Effector CD4-positive, alpha-beta T cell (primary cell): ENCODE results near the gene EXOC5.

Experiments
- DNase-seq: peaks from one replicate; pipeline ENCODE4 v3.0.0-alpha.2; 2020
- total RNA-seq: gene quantifications from one replicate; lab custom pipeline; 2026; lab: John Stamatoyannopoulos, UW

Gene EXOC5, protein sequence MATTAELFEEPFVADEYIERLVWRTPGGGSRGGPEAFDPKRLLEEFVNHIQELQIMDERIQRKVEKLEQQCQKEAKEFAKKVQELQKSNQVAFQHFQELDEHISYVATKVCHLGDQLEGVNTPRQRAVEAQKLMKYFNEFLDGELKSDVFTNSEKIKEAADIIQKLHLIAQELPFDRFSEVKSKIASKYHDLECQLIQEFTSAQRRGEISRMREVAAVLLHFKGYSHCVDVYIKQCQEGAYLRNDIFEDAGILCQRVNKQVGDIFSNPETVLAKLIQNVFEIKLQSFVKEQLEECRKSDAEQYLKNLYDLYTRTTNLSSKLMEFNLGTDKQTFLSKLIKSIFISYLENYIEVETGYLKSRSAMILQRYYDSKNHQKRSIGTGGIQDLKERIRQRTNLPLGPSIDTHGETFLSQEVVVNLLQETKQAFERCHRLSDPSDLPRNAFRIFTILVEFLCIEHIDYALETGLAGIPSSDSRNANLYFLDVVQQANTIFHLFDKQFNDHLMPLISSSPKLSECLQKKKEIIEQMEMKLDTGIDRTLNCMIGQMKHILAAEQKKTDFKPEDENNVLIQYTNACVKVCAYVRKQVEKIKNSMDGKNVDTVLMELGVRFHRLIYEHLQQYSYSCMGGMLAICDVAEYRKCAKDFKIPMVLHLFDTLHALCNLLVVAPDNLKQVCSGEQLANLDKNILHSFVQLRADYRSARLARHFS
- total RNA-seq: 64.9 reads per million, percentile 74 among the genes with 10 or more reads in this experiment

DNA sequence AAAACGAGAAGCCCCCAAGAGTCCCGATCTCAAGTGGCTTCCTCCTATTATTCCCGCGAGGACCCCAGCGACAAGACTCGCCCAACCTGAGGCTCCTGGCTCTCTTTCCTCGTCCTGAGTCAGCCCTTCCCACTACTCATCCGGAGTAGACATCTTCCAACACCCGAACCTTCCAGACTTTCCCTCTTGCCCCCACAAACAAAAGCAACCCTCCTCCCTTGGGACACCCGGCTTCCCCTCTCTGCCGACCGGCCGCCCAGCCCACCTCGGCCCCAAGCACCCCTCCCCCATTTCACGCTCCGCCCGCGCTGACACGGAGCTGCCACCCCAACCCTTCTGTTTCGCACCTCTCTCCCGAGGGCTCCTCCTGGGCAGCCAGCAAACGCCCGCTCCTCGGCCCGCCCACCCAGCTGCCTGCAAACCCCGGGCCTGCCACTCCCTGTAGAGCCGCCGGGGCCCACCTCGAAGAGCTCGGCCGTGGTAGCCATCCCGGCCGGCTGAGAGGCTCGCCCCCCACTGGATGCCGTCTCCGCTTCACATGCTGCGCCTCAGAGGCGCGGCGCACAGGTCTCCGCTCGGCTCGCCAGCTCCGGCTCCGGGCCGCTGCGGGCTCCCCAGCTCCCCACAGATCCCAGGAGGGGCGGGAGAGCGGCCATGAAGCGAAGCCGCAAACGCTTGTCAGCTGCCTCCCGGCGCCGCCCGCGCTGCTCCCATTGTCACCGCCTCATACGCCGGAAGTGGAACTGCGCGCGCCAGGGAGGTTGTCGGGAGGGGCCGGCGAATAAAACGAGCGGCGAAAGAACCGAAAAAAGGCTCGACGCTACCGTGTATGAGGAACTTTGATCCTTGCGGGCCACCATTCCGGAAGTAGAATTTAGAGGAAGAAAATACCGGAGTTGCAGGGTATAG, at the start of gene EXOC5, which contains the start of gene AP5M1:
TSS of gene EXOC5 (minus strand) at position 745 of the 909 bp plus-strand sequence. CDS start at position 488, 257 bp downstream.
TSS of gene AP5M1 (plus strand) at position 811 of the 909 bp plus-strand sequence. CDS start 344 bp downstream, outside the sequence.
- peak; percentile 92 for DNase-seq

DNA sequence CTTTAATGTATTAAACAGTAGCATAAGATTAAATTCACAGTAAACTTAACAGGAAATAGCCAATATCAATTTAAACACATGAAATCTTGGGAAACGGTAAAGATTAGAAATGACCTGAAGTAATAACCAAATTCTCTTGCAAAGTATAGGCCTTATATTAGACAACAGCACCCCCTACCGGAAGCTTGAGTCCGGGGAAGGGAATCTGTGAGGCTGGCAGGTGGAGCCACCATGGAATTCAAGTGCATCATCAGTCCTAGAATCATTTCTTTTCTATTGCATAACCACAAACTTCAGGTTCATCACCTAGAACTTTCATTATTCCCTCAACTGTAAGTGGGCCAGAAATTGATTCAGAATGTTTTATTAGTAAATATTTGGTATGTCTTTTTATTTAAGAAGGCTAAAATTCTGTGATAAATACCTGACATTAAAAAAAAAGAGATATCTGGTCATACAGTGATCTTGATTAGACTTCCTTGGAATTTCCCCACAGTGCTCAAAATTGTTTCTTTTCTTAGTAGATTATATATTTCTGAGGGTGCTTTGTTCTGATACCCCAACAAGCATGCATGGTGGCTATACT, 48.6 kb upstream of the EXOC5 start:
- DNase-seq: peak; percentile 72

DNA sequence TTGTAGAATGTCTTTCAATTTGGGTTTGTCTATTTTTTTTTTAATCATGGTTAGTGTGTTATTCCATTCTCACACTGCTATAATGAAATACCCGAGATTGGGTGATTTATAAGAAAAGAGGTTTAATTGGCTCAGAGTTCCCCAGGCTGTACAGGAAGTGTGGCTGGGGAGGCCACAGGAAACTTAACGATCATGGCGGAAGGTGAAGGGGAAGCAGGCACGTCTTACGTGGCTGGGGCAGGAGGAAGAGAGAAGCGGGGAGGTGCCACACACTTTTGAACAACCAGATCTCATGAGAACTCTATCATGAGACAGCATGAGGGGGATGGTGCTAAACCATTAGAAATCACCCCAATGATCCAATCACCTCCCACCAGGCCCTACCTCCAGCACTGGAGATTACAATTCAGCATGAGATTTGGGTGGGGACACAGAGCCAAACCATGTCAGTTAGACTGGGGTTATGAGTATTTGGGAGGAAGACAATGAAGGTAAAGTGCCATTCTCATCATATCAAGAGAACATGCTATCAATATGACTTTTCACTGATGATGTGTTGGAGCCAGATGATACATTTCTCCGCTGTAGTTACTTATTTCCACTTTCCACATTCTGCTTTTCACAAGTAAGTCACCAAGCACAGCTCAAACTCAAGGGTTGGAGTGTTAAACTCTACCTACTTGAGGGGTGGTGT, 45.8 kb upstream of the EXOC5 start:
- no peak for DNase-seq

DNA sequence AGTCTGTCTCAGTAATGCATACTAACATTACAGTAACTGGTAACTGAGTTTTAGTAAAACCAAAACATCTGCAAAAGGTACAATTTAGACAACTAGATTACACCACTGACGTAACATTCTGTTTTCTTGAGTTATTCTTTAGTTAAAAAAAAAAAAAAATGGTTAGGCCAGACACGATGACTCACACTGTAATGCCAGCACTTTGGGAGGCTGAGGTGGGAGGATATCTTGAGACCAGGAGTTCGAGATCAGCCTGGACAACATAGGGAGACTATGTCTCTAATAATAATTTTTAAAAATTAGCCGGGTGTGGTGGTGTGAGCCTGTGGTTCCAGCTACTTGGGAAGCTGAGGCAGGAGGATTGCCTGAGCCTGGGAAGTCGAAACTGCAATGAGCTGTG, 34.2 kb upstream of the EXOC5 start:
- no peak for DNase-seq

DNA sequence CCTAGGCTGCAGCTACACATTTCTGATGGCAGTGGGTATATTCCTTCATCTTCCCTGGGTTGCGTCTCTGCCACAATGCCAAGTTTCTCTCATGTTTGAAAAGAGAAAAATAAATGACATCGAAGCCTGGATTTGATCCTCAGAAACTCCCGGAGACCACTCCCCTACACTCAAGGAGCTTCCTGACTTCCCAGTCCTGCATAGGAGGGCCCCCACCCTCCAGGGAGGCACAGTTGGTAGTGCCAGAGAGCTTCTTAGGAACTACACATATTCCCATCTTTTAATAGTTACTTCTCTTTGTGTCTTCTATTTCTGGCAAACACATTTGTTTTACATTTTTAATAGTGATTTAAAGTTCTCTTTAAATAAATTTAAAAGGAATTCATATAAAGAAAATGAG, 30.8 kb upstream of the EXOC5 start:
- DNase-seq: no peak

DNA sequence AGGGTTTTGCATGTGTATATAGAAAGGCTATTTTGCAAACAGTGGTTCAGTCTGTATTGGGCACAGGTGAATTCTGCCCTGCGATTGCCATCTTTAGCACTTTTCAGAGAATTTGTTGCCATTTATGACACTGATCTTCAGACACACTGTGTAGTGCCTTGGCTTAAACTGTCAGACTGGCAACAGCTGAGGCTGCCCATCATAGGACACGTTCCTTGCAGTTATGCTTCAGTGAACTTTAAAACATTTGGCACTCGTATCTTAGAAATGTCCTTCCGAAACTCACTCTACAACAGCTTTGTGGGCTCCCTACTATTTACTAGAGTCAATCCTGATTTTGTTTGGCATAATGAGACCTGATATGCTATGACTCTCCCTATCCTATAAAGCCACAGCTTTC, 29.1 kb upstream of the EXOC5 start:
- no peak for DNase-seq

DNA sequence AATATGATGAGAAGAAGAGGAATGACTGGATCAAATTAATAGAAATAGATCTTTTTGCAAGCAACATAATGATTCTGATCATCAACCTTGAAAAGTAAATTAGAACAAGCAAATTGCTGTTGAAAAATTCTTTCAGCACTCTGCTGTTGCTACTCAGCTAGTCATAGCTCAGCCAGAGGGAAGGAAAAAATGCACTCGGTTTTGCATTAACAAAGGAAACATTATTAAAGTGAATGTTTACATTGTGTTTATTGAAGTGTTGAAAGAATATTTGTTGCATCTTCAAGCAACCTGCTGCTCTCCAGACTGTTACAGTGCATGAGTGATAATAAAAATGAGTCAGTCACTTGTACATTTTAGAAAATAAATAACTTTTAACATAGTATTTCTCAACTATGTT, 26.5 kb upstream of the EXOC5 start:
- no peak for DNase-seq

DNA sequence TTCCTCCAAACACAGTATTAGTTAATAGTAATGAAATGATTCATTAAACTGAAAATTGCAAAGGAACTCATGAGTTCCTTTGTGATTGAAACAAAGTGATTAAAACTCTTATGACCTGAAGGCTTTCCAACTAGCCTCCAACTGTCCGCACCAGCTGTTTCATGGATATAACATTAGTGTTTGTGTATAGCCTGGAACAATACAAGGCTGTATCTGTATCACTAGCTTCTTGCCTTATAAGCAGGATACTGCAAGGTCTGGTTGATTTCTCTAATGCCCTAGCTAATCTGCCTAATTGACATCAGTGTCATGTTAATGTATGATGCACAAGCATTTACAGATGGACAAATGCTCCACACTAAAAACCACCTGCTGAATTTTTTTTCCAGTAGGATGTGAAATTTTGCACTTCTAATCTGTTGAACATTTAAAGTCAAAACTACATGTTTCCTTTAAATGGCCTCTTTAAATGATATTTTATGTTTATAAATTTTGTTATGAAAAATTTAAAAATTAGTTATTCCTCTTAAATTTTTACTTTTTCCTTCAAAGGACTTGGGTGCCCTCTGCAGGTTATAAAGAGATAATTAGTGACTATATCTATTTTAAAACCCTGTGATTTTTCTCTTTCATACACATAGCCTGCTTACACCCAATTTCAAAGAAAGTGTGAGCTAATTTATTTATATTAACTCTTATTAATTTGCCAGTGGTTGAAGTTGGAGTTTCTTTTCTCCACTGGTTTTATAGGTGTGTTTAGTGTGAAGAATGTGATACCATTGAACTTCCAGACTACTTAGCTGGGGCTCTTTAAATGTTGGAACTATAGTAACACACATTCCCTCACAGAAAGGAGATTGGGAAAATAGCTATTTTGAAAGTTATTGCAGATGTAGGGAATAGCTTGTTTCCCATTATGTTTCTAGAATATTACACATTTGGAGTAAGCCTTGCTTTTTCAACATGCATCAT, 25.4 kb upstream of the EXOC5 start:
- DNase-seq: no peak

DNA sequence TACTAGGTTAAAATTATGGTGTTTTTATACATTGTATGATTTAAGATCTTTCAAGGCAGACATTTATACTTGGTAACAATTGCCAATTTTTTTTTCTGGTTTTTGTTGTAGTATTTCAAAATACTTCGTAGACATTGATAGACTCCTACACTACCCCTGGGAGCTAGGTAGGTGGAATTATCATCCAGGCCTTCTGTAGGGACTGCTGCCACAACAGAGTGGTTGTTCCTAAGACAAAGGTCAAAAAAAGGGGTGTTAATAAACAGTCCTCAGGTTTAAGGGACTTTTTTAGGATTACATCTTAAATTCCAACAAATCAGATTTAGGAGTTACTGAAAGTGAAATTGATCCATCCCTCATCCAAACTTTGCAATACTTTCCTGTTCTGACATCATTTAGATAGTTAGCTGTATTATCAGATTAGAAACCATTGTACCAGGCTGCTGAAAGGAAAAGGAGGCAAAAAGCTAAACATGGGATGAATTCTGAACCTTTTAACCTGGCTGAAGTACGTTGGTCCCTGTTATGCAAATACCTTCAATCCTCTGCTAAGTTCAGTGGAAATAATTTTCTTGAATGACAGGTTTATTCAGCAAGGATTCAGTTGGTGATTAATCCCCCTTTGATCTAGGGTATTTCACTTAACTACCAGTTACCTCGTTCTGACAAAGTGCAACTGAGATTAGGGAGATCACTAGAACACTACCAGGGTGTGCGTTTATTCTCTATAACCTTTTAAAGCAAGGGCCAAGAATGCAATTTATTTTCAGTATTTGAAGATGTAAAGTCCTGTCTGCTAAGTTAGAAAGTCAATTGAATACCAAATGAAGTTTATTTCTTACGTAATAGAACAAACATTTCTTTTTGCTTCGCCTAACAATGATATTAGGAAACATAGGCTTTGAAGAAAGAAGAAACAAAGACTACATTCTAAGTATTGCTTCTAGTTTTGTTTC, 23.3 kb upstream of the EXOC5 start:
- no peak for DNase-seq

DNA sequence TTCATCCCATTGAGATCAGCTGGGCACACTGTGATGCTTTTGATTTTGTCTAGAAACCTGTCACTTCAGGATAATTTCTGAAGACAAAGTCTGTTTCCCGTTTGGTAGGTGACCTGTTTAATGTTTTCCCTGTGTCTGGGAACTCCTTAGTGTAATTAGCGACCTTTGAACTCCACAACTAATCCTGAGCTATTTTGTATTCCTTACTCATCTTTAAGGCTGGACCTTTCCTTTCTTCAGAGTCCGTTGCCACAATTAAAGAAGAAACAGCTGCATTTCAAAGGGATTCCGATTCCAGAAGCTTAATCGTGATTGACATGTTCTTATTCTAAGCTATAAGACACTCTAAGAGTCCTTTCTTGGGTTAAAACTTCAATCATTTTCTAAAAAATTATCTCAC, 22.0 kb upstream of the EXOC5 start:
- no peak for DNase-seq

DNA sequence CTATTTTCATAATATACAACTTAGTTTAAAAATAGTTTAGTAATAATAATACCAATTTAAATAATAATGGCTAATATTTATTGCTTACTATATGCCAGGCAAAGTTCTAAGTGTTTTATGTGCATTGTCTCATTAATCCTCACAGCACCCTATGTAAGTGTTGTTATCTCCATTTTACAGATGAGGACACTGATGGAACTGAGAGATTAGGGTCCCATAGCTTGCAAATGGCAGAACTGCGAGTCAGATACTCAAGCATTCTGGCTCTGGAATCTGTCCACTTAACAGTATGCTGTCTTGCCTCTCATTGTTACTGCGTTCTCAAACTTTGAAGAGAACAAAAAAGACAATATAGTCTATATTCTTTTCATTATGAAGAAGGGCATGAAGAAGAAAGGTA, 19.0 kb upstream of the EXOC5 start:
- DNase-seq: no peak

DNA sequence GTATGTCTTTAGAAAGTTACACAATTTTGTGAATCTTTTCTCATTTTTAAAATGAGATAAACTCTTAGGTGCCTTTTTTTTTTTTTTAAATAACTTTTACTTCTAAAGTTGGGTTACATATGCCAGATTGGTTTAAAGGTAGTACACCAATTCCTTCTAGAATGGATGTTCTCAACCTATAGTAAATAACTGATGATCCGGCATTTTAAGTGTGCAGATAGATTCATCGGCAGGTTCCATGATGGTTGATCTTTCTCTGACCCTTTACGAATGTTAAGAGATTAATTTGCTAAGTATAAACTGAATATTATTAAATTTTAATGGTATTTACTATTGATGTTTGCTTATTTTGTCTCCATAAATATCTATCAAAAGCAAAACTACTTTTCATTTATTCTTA, 8.4 kb upstream of the EXOC5 start:
- DNase-seq: no peak

DNA sequence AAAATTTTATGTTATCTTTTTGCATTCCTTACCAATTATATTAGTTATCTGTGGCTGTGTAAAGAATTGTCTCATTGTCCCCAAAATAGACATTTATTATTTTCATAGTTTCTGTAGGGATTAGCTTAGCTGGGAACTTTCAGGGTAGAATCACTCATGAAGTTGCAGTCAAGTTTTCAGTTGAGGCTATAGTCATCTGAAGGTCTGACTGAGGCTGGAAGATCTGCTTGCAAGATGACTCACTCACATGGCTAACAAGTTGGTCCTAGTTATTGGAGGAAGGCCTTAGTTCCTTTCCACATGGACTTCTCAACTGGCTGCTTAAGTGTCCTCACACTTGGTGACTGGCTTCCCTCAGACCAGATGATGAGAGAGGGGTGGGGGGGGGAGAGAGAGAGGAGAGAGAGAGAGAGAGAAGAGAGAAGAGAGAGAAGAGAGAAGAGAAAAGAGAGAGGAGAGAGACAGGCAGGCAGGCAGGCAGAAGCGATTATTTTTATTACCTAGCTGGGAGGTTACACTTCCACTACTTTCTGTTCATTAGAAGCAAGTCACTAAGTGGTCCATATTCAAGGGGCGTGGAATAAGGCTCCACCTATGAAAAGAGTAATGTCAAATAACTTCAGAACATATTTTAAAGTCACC, 6.4 kb upstream of the EXOC5 start:
- DNase-seq: no peak

DNA sequence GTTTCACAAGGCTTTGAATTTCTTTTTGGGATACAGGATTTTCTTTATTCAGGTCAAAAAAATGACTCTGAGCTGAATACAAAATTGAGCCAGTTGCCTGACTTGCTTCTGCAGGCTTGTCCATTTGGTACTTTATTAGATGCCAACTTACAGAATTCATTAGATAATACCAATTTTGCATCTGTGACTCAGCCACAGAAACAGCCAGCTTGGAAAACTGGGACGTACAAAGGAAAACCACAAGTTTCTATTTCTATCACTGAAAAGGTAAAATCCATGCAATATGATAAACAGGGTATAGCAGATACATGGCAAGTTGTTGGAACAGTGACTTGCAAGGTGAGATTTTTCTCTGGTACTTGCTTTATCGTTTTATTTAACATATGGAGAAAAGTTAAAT, 5.8 kb upstream of the EXOC5 start:
- DNase-seq: no peak

DNA sequence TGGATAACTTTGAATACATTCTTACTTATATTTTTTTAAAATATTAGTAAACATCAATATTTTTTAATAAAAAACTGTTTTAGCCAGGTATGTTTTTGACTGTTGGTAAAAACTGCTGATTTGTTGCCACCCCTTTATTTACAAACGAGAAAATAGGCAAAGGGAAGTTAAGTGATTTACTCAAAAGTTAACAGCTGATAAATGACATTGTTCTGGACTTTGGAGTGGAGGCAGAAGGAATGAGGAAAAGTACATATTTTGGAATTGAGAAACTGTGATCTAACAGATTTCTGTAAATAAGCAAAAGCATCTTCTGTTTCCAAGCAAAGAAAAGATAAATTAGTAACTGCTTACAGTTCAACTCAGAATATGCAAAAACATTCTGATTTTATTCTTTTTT, 4.5 kb upstream of the EXOC5 start:
- DNase-seq: no peak

DNA sequence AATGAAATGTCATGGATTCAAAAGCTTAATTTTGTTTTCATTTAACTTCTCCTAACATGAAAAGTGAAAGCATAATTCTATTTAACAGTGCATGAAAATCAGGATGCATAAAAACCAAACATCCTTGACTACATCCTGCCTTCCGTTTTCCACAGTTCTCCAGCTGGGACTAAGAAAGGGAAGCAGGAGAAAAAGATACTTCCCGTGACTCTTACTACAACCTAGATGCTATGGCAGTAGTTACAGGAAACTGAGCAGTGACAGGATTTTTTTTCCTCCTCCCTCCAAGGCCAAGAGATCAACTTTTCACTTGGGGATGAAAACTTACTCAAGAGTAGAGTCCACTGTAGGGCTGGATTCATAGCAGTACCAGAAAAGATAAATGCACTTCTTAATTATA, 2.6 kb downstream of the EXOC5 start:
- no peak for DNase-seq

DNA sequence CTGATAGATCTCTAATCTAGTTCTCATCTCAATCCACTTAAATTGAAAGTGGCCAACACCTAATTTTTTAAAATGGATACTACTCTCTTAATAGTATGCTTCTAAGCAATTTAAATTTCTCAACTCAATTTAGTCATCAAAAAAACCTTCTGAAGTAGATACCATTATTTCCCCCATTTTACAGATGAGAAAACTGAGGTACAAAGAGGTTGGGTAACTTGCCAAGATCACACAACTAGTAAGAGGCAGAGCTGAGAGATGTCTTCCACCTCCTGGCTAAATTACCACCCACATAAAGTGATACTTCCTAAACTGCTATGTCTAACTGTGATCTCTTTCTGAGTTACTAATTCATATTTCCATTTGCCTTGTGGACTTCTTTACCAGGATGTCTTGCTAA, 6.6 kb downstream of the EXOC5 start:
- DNase-seq: no peak

DNA sequence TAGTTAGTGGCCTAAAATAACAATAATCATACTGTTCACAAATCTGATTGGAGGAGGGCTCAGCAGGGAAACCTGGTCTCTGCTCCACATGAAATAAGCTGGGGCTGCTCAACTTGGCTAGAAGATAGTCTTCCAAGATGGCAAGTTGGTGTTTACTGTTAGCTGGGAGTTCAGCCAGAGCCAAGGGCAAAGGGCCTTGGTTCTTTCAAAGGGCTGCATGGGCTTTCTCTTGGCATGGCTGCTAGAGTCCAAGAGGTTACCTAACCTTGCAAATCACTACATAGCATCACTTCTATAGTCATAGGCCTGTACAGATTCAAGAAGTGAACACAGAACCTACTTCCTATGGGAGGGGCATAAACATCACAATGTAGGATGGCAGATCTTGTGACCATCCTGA, 7.1 kb downstream of the EXOC5 start:
- no peak for DNase-seq

DNA sequence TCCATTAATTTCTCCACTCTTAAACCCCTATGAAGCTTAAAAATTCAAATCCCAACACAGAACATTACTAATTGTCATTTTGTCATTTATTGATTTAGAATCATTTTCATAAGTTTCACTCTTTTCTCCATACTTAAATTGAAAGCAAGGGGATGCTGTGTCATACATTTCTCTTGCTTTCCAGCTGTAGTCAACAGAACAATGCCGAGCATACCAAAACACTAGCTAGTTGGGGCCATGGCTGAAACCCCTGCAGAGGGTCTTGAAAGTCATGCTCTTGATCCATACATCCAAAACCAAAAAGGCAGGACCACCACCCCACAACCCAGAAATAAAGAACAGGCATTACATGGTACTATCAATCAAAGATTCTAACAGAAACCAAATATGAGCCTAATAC, 9.0 kb downstream of the EXOC5 start:
- DNase-seq: no peak
